H1 (cell line): ENCODE measurements around the gene TAF3. TPM values are rescaled to one million over a fixed set of nuclear protein-coding genes. Genes with fewer than 3 reads are reported as not detected.

ENCODE experiments used
- CTCF ChIA-PET: fragments of 300-600 bp; sonication (Branson Sonifier 250); formaldehyde crosslinking; loops from one replicate; lab custom pipeline; 2021; ENCODE audit not compliant: partially characterized antibody; lab: Charles Lee
- POLR2A ChIA-PET: fragments of 300-600 bp; sonication (Branson Sonifier 250); formaldehyde crosslinking; loops from one replicate; lab custom pipeline; 2021; ENCODE audit warnings: inconsistent platforms; ENCODE audit not compliant: partially characterized antibody; lab: Charles Lee
- DNase-seq, 2 experiments: peaks; one replicate each; pipeline versions ENCODE4 v3.0.0 to v3.0.0-alpha.2; 2010 to 2022; ENCODE audit warnings: low spot score in 2 of 2, low read depth in 1 of 2, mixed read lengths in 1 of 2
- FAIRE-seq: peaks from 2 replicates; lab custom pipeline; 2011; peaks lifted over from hg19 to GRCh38; lab: Jason Lieb, UNC
- H2AFZ ChIP-seq: 2 replicates; pipeline ENCODE4 v1.8.1; 2012; ENCODE audit warnings: low read length, inconsistent platforms
- H2AK5ac ChIP-seq: 2 replicates; pipeline ENCODE4 v1.6.1; 2013; ENCODE audit warnings: low read depth, low read length
- H2BK120ac ChIP-seq: replicated peaks from 2 replicates; pipeline ENCODE3; 2013; ENCODE audit warnings: low read depth, low read length, inconsistent platforms
- H2BK12ac ChIP-seq: 2 replicates; pipeline ENCODE4 v1.6.1; 2013; ENCODE audit warnings: low read depth, low read length
- H2BK15ac ChIP-seq: 2 replicates; pipeline ENCODE4 v1.6.1; 2013; ENCODE audit warnings: low read length
- H2BK20ac ChIP-seq: 2 replicates; pipeline ENCODE4 v1.6.1; 2013; ENCODE audit warnings: low read length
- H2BK5ac ChIP-seq: 2 replicates; pipeline ENCODE4 v1.6.1; 2013; ENCODE audit warnings: low read depth, low read length
- H3K14ac ChIP-seq: 2 replicates; pipeline ENCODE4 v1.6.1; 2013; ENCODE audit warnings: inconsistent platforms; ENCODE audit not compliant: insufficient read length
- H3K18ac ChIP-seq: 2 replicates; pipeline ENCODE4 v1.6.1; 2013; ENCODE audit warnings: low read length; ENCODE audit errors: extremely low read depth
- H3K23ac ChIP-seq: 2 replicates; pipeline ENCODE4 v1.6.1; 2013; ENCODE audit warnings: inconsistent platforms; ENCODE audit not compliant: insufficient read length
- H3K23me2 ChIP-seq: 2 replicates; pipeline ENCODE4 v1.6.1; 2013; ENCODE audit warnings: low read depth, low read length
- H3K27ac ChIP-seq: 2 replicates; pipeline ENCODE4 v1.6.1; 2011; ENCODE audit warnings: low read depth, low read length, inconsistent platforms
- H3K27me3 ChIP-seq, 4 experiments: replicated peaks in 1 of 4; 1 replicate in 1 of 4; 2 replicates in 3 of 4; pipeline versions ENCODE4 v1.6.1 to v1.8.1; 2011 to 2013; ENCODE audit warnings: low read length in 3 of 4, mild to moderate bottlenecking in 3 of 4, inconsistent platforms in 2 of 4, mixed read lengths in 2 of 4, moderate library complexity in 1 of 4; ENCODE audit not compliant: control insufficient read depth in 3 of 4, insufficient read depth in 3 of 4; ENCODE audit errors: extremely low read depth in 1 of 4
- H3K36me3 ChIP-seq, 4 experiments: 2 replicates each; pipeline versions ENCODE4 v1.6.1 to v1.8.1; 2011 to 2013; ENCODE audit warnings: mild to moderate bottlenecking in 4 of 4, low read length in 3 of 4, moderate library complexity in 2 of 4, control low read depth in 1 of 4, inconsistent platforms in 1 of 4; ENCODE audit not compliant: insufficient read depth in 4 of 4, control insufficient read depth in 2 of 4
- H3K4ac ChIP-seq: replicated peaks from 2 replicates; pipeline ENCODE3; 2013; ENCODE audit warnings: low read length, low read depth, mixed read lengths, inconsistent platforms; ENCODE audit not compliant: insufficient read length
- H3K4me1 ChIP-seq, 4 experiments: replicated peaks in 1 of 4; 1 replicate in 1 of 4; 2 replicates in 3 of 4; pipeline versions ENCODE4 v1.6.1 to v1.8.1; 2011 to 2013; ENCODE audit warnings: low read length in 3 of 4, inconsistent platforms in 2 of 4, mixed read lengths in 1 of 4; ENCODE audit not compliant: insufficient read depth in 4 of 4, control insufficient read depth in 3 of 4
- H3K4me2 ChIP-seq, 2 experiments: 2 replicates each; pipeline versions ENCODE4 v1.6.1 to v1.8.1; 2011 to 2013; ENCODE audit warnings: low read depth in 2 of 2, low read length in 2 of 2, control low read depth in 1 of 2, inconsistent platforms in 1 of 2, mild to moderate bottlenecking in 1 of 2; ENCODE audit not compliant: insufficient read depth in 1 of 2
- H3K4me3 ChIP-seq, 4 experiments: fragments of 200-600, 300-600 bp in 1 of 4; sonication (generic), shearing (Covaris generic), sonication (Bioruptor Twin) in 1 of 4; 2 replicates each; pipeline versions ENCODE4 v1.5.1 to v1.8.1; 2011 to 2016; ENCODE audit warnings: low read length in 4 of 4, low read depth in 3 of 4, control low read depth in 2 of 4, inconsistent platforms in 2 of 4, mild to moderate bottlenecking in 2 of 4, mixed read lengths in 1 of 4, moderate library complexity in 1 of 4; ENCODE audit not compliant: insufficient read depth in 2 of 4; ENCODE audit errors: extremely low read depth in 1 of 4
- H3K56ac ChIP-seq: replicated peaks from 2 replicates; pipeline ENCODE3; 2013; ENCODE audit warnings: low read depth, mild to moderate bottlenecking, mixed read lengths, low read length, inconsistent platforms; ENCODE audit not compliant: insufficient read length
- H3K79me1 ChIP-seq: 2 replicates; pipeline ENCODE4 v1.6.1; 2013; ENCODE audit warnings: low read depth, low read length, control low read depth
- H3K79me2 ChIP-seq, 2 experiments: 2 replicates each; pipeline versions ENCODE4 v1.6.1 to v1.8.1; 2012 to 2013; ENCODE audit warnings: low read length in 2 of 2, mild to moderate bottlenecking in 2 of 2, inconsistent platforms in 1 of 2; ENCODE audit not compliant: insufficient read depth in 2 of 2, control insufficient read depth in 1 of 2
- H3K9ac ChIP-seq, 4 experiments: replicated peaks in 1 of 4; 1 replicate in 1 of 4; 2 replicates in 3 of 4; pipeline versions ENCODE4 v1.6.1 to v1.8.1; 2011 to 2013; ENCODE audit warnings: low read depth in 3 of 4, low read length in 3 of 4, control low read depth in 2 of 4, mild to moderate bottlenecking in 2 of 4, moderate library complexity in 2 of 4, inconsistent platforms in 1 of 4; ENCODE audit errors: extremely low read depth in 1 of 4
- H3K9me3 ChIP-seq, 2 experiments: 2 replicates each; pipeline versions ENCODE4 v1.6.1 to v1.8.1; 2012 to 2013; ENCODE audit warnings: mild to moderate bottlenecking in 2 of 2, moderate library complexity in 2 of 2, control low read depth in 1 of 2, inconsistent platforms in 1 of 2, low read depth in 1 of 2, low read length in 1 of 2, mixed read lengths in 1 of 2; ENCODE audit not compliant: insufficient read depth in 2 of 2
- H4K20me1 ChIP-seq, 2 experiments: replicated peaks in 1 of 2; 2 replicates each; pipeline versions ENCODE3 to v1.8.1; 2011 to 2013; ENCODE audit warnings: inconsistent platforms in 2 of 2, low read length in 2 of 2, mild to moderate bottlenecking in 1 of 2; ENCODE audit not compliant: insufficient read depth in 2 of 2, control insufficient read depth in 1 of 2
- H4K5ac ChIP-seq: 2 replicates; pipeline ENCODE4 v1.6.1; 2013; ENCODE audit warnings: low read length, low read depth, mixed read lengths, inconsistent platforms; ENCODE audit not compliant: insufficient read length
- H4K8ac ChIP-seq: 2 replicates; pipeline ENCODE4 v1.8.0; 2013; ENCODE audit warnings: mild to moderate bottlenecking, moderate library complexity, low read length, inconsistent platforms; ENCODE audit not compliant: insufficient read depth; ENCODE audit errors: extremely low read depth
- H4K91ac ChIP-seq: replicated peaks from 2 replicates; pipeline ENCODE3; 2013; ENCODE audit warnings: low read length, mixed read lengths, inconsistent platforms; ENCODE audit not compliant: insufficient read length
- ASH2L ChIP-seq: fragments of 200-600, 300-600 bp; sonication (generic); IDR thresholded peaks from one replicate; pipeline ENCODE4 v1.7.1; 2017; ENCODE audit warnings: low read length
- CHD1 ChIP-seq: IDR thresholded peaks from 2 replicates; pipeline ENCODE4 v1.6.1; 2012; ENCODE audit warnings: low read depth, low read length, improper control_type of control experiment
- FOSL1 ChIP-seq: IDR thresholded peaks from 2 replicates; pipeline ENCODE4 v1.6.1; 2011; ENCODE audit warnings: mild to moderate bottlenecking, low read depth, low read length, moderate library complexity; ENCODE audit not compliant: insufficient read depth
- GABPA ChIP-seq: IDR thresholded peaks from 2 replicates; pipeline ENCODE4 v1.6.1; 2011; ENCODE audit warnings: mild to moderate bottlenecking, low read length, moderate library complexity, borderline replicate concordance; ENCODE audit not compliant: insufficient read depth
- JUN ChIP-seq: IDR thresholded peaks from 2 replicates; pipeline ENCODE4 v1.6.1; 2011; ENCODE audit warnings: low read depth, mild to moderate bottlenecking, improper control_type of control experiment, low read length
- NRF1 ChIP-seq: IDR thresholded peaks from 2 replicates; pipeline ENCODE4 v1.6.1; 2011; ENCODE audit warnings: mild to moderate bottlenecking, low read depth, low read length, improper control_type of control experiment
- RNF2 ChIP-seq: fragments of 200-900, 300-1000 bp; sonication (generic); IDR thresholded peaks from 2 replicates; pipeline ENCODE4 v1.7.1; 2016; ENCODE audit warnings: borderline replicate concordance, low read depth, mild to moderate bottlenecking, antibody characterized with exemption, low read length; ENCODE audit not compliant: poor library complexity, severe bottlenecking; ENCODE audit errors: missing control alignments
- SIN3A ChIP-seq, 2 experiments: IDR thresholded peaks in 1 of 2; conservative IDR thresholded peaks in 1 of 2; 2 replicates each; pipeline ENCODE4 v1.6.1; 2011 to 2012; ENCODE audit warnings: low read length in 2 of 2, improper control_type of control experiment in 1 of 2, low read depth in 1 of 2, mild to moderate bottlenecking in 1 of 2
- TCF12 ChIP-seq: IDR thresholded peaks from 2 replicates; pipeline ENCODE4 v1.6.1; 2011; ENCODE audit warnings: low read depth, mild to moderate bottlenecking, low read length
- USF2 ChIP-seq: IDR thresholded peaks from 2 replicates; pipeline ENCODE4 v1.6.1; 2011; ENCODE audit warnings: low read length, improper control_type of control experiment
- WGBS, 2 experiments: shearing (Covaris generic) in 1 of 2; methylation state at CpG; one replicate each; pipeline versions ENCODE4 v1.1.6 to v1.1.7; 2013 to 2015; ENCODE audit warnings: low lambda C conversion rate in 2 of 2, mixed read lengths in 2 of 2, inconsistent platforms in 1 of 2, low coverage in 1 of 2, missing lambda C conversion rate in 1 of 2; ENCODE audit not compliant: insufficient replicate concordance in 2 of 2, insufficient coverage in 1 of 2, insufficient read length in 1 of 2; ENCODE audit errors: extremely low coverage in 1 of 2, missing lambda C conversion rate in 1 of 2; 5-methylcytosine and 5-hydroxymethylcytosine counted together
- polyA plus RNA-seq, 7 experiments: library from polyadenylated mRNA; depleted of rRNA in 3 of 7; stranded (reverse) in 5 of 7; unstranded in 2 of 7; fragments of >200 nt in 5 of 7; fragments of 200-250 nt in 2 of 7; gene quantifications; 1 replicate in 5 of 7; 2 replicates in 1 of 7; 4 replicates in 1 of 7; pipeline versions ENCODE4 v1.2.1 to v1.2.3, GENCODE V29; 2011 to 2013; ENCODE audit warnings: missing spikeins in 2 of 7, mixed read lengths in 2 of 7
- total RNA-seq: library from RNA; stranded (reverse); fragmentation: NEBNext Ultra II Directional; extraction: Animal tissue kit (Norgen Biotek cat#: 25700); gene quantifications from 2 replicates; pipeline ENCODE4 v1.2.1, GENCODE V29; 2021

Gene TAF3
- total and polyA plus RNA-seq, 2 of the 8 experiments (the other 6 are each of a cell fraction or from before 2014, with no cell fraction given): 1.5 to 11.2 TPM

- Histone ChIP-seq H4K5ac (no peak overlapping the region), H3K9ac (no peak overlapping the region), H3K4me3 (peak overlapping the region in 3 of 4 experiments; percentile 14 to 54 (median 28); a peak in 4 of 8 replicates), H2BK15ac (no peak overlapping the region), H3K18ac (peak overlapping the region; percentile 7), H4K91ac (no peak overlapping the region), H3K79me2 (no peaks in the 10 kb centered on the region), H2AFZ (no peak overlapping the region), H2BK120ac (no peak overlapping the region), H2BK12ac (no peak overlapping the region; the same call in 1 of the 2 replicates), H3K9me3 (no peaks in the 10 kb centered on the region), H3K4me2 (peak overlapping the region; percentile 79 to 84), H3K56ac (no peak overlapping the region), H2BK5ac (no peak overlapping the region), H4K8ac (peak overlapping the region; percentile 76; the same call in 1 of the 2 replicates), H3K23me2 (peaks cover 19% of the 10 kb centered on the region), H3K23ac (no peak overlapping the region), H3K14ac (no peak overlapping the region), H2AK5ac (no peak overlapping the region), H3K36me3 (no peaks in the 10 kb centered on the region; a peak in 1 of 8 replicates), H3K27ac (no peak overlapping the region), H2BK20ac (no peak overlapping the region), H3K4ac (no peak overlapping the region), H3K4me1 (peaks cover 5 to 49% (median 27%) of the 10 kb centered on the region in 4 experiments), H3K27me3 (peaks cover 69 to 98% (median 95%) of the 10 kb centered on the region in 4 experiments), H3K79me1 (no peaks in the 10 kb centered on the region), H4K20me1 (peaks cover 14 to 24% of the 10 kb centered on the region in 2 experiments)
- DNase-seq (peak in 1 of 2 experiments; percentile 81), FAIRE-seq (no peak)
- ChIA-PET CTCF (interaction anchor here (0.6 to 2.0 kb wide), 4 partner anchors 9 to 463 kb away, joined by 3 to 7 read pairs (median 4); no protein-coding TSS in a partner anchor), POLR2A (interaction anchor here (0.7 to 1.8 kb wide), 4 partner anchors 9 to 17 kb away, joined by 3 to 10 read pairs (median 6); no protein-coding TSS in a partner anchor)
- WGBS, 2 experiments: 1% methylated on average over 21 of the region's 52 CpGs; no CpG with 5 or more reads in 1 of the 2 experiments
- no peak for TF ChIP-seq JUN
- no peak for TF ChIP-seq GABPA
- TF ChIP-seq FOSL1: no peak
- no peak for TF ChIP-seq TCF12
- no peak for TF ChIP-seq RNF2
- TF ChIP-seq CHD1: no peak
- no peak for TF ChIP-seq USF2
- peak; percentile 20 for TF ChIP-seq ASH2L
- no peak for TF ChIP-seq NRF1
- 0 out of 4 replicates have a peak, but pooled peaks of 1 of the 2 experiments have one; percentile 24 for TF ChIP-seq SIN3A (conservative IDR thresholded peaks at IDR 0.05 in 1 of 2, IDR thresholded peaks at IDR 0.05 in 1 of 2; ENCODE audit: low read depth in 1 of 2, low read length in 2 of 2)
Measured at GRCh38 chr10:8051109-8051821, 233.0 kb downstream of the TAF3 start.
